Astrocyte of the spinal cord (primary cell): ENCODE measurements around the gene ITIH6.
"Not testable (repeated sequence)": the region's sequence is repeated elsewhere in the genome, so short reads cannot be mapped to it uniquely, and the experiment has no call there.

ENCODE experiments used
- DNase-seq: peaks from one replicate; pipeline ENCODE4 v3.0.0; 2011; ENCODE audit warnings: low read depth, low spot score
- H3K4me3 ChIP-seq: 2 replicates; pipeline ENCODE4 v1.5.1; 2011; ENCODE audit warnings: low read depth, mild to moderate bottlenecking, low read length, moderate library complexity
- CTCF ChIP-seq: IDR thresholded peaks from 2 replicates; pipeline ENCODE4 v1.5.1; 2012; ENCODE audit warnings: low read depth, mild to moderate bottlenecking, low read length, inconsistent platforms
- in situ Hi-C: cut with HindIII; loops from 2 replicates; pipeline ENCODE4 v1.10.0; 2017; ENCODE audit warnings: low sequenced_read_pairs

The ITIH6 gene

GRCh38 chrX:54798137-54798536, at the start of gene ITIH6:
Gene ITIH6 (minus strand): TSS chrX:54798255. CDS start chrX:54798210, 45 bp downstream.
- H3K4me3 ChIP-seq: no peak within 1 kb of the TSS
- no peak for TF ChIP-seq CTCF
- no peak for DNase-seq
- in situ Hi-C loops: no loop called here

- H3K4me3 ChIP-seq, in situ Hi-C loops, DNase-seq: not testable (repeated sequence)
These were observed 49.6 kb upstream of the ITIH6 start for GRCh38 chrX:54847700-54848099.

GRCh38 chrX:54843050-54843449, 45.0 kb upstream of the ITIH6 start:
- no peak for TF ChIP-seq CTCF
- no peak overlapping the region for H3K4me3 ChIP-seq
- in situ Hi-C loops: no loop called here
- DNase-seq: no peak

GRCh38 chrX:54842607-54843006, 44.6 kb upstream of the ITIH6 start:
- no peak for TF ChIP-seq CTCF
- DNase-seq: no peak
- in situ Hi-C loops: no loop called here
- no peak overlapping the region for H3K4me3 ChIP-seq

GRCh38 chrX:54841184-54841874, 43.3 kb upstream of the ITIH6 start:
- H3K4me3 ChIP-seq, DNase-seq, in situ Hi-C loops: not testable (repeated sequence)

GRCh38 chrX:54838583-54838982, 40.5 kb upstream of the ITIH6 start:
- no peak for DNase-seq
- no peak for TF ChIP-seq CTCF
- H3K4me3 ChIP-seq: no peak overlapping the region
- in situ Hi-C loops: no loop called here

GRCh38 chrX:54826598-54826997, 28.5 kb upstream of the ITIH6 start:
- TF ChIP-seq CTCF: no peak
- in situ Hi-C loops: no loop called here
- DNase-seq: no peak
- H3K4me3 ChIP-seq: no peak overlapping the region
